HG02571 (cell line): ENCODE results near the gene RSPO4.

ENCODE experiments used
- ATAC-seq: cut with Tn5 transposase; IDR thresholded peaks from one replicate; pipeline ENCODE4 v1.9.1; 2021; ENCODE audit warnings: mild to moderate bottlenecking, moderate library complexity; ENCODE audit not compliant: unreplicated experiment

The RSPO4 gene

DNA sequence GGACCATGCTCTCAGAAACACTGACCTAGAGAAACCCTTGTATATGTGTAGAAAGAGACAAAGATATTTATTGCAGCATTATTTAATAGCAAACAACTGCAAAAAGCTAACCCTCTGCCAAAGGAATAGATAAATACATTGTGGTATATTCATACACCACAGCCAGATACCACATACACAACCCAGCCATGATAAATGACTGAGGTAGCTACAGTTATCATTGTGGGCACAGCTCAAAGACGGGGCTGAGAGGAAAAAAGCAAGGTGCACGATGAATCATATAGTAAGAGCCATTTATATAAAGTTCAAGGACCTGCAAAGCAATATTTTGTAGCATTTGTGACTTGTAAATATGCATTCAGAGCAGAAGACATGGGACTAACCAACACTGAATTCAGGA lies 30.8 kb downstream of the RSPO4 start:
- no peak for ATAC-seq

DNA sequence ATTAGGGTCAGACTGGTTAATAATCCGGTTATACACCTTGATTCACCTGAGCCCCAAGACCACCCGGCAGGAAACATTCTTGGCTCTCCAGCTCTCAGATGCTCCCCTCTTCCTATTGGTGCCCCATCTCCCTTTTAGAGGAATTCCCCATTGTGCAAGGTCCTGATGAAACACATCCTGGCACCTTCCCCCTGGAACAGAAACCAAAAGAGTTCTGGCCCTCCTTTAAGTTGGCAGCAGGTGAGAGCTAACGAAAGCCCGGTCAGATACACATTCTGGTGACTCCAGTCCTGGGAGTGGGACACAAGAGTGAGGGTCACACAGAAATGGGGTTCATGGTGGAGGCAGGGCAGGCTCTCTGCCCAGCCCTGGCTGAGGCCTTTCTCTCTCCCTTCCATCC lies 32.2 kb downstream of the RSPO4 start:
- ATAC-seq, result no peak

DNA sequence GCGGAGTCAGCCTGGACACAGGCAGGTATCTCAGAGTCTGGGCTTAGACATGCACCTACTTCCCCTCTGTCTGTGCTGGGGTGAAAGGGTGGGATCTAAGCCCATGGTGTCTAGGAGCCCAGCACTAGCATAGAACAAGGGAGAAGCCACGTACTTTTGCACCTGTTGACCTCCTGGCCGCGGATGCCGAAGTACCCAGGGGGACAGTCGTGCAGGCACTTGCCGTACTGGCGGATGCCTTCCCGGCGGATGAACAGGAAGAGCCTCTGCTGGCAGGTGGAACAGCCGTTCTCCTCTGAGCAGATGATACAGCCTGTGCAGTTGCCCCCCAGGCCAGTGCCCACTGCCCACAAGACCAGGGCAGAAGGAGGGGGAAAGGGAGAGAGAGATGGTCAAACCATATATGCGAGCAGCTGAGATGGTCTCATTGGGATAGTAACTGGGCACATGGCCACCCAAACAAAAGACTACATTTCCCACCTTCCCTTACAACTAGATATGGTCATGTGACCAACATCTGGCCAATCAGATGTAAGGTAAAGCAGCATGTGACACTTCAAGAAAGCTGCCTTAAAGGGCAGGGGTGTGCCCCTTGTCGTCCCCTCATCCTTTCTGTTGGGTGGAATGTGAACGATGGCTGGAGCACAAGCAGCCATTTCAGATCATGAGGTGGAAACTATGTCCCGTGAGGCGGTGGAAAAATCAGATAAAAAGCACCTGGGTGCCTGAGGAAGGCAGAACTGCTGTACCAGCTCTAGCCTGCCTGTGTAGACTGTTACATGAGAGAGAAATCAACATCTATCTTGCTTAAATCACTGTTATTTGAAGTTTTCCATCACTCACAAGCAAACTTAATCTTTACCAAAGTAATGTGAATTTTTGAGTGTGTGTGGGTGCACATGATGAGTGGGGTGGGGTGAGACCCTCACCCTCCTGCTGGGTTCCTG lies 34.0 kb downstream of the RSPO4 start:
- ATAC-seq, result no peak

DNA sequence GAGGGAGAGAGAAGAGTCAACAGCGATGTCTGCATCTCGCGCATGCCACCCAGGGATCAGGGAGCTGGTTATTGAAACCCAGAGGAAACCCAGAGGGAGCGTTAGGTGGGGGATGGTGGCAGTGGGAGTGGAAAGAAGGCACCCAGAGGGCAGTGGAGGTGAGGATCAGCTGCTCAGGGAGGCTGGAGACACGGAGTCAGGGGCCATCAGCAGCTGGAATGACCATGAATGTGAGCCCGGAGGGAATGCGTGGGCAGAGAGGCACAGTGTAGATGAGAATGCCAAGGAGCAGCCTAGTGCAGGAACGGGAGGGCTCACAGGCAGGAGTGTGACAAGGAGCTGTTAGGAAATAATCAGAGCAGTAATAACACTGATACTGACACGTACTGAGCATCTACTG lies 36.2 kb downstream of the RSPO4 start:
- ATAC-seq, result no peak

DNA sequence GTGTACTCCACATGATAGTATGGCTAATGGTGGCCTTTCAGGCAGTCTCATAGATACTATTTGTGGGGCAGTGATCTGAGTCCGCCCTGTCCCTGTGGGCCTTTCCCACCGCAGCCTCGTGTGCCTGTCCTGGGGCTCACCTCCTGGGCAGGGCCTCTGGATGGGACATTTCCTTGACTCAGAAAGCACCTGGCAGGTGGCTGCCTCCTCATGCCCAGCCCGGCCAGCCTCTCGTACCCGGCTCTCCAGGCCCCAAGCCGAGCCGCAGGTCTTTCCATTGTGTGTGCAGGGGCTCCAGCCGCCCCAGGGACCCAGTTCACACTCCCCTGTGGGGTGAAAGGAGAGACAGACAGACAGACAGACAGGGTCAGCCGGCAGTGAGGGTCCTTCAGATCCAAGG lies 38.3 kb downstream of the RSPO4 start:
- ATAC-seq, result no peak

DNA sequence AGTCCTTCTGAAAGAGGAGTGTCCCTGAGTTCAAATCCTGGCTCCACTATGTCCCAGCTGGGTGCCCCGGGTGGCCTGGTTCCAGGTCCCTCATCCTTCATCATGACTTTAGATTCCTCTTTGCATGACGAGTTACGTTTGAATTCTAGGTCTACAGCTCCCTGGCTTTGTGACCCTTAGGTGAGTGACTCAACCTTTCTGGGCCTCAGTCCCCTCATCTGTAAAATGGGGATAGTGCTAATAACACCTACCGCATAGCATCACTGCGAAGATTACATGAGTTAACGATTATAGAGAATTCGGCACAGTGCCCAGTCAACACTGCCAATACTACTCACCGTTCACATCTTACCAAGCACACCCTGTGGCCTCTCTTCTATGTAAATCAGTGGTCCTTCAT lies 39.4 kb downstream of the RSPO4 start:
- no peak for ATAC-seq

DNA sequence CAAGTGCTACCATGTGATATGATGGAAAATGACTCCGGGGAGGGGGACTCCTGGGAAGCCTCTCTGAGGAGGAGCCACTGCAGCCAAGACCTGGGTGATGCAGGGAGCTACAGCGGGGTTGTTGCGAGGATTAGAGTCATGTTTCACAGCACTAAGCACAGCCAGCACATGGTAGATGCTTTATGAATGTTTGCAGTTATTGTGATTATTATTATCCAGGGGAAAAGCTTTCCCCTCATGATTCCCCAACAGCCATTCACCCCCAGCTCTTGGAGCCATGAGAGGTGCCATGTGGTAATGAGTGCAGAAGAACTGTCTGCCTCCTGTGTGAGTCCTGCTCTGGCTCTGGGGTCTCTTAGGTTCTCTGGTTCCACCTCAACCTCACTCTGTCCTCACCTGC lies 39.9 kb downstream of the RSPO4 start:
- no peak for ATAC-seq

DNA sequence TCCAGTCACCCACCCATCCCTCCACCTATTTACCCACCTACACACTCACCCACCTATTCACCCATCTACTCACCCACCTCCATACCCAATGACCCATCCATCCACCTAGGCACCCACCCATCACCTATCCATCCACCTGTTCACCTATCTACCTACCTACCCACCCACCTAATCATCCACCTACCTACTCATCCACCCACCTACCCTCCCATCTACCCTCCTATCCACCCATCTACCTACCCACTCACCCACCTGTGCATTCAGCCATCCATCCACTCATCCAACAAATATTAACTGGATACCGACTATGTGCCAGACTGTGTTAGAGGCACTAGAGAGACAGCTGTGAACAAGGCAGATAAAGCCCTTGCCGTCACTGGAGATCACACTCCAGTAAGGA lies 40.3 kb downstream of the RSPO4 start:
- ATAC-seq, result no peak

DNA sequence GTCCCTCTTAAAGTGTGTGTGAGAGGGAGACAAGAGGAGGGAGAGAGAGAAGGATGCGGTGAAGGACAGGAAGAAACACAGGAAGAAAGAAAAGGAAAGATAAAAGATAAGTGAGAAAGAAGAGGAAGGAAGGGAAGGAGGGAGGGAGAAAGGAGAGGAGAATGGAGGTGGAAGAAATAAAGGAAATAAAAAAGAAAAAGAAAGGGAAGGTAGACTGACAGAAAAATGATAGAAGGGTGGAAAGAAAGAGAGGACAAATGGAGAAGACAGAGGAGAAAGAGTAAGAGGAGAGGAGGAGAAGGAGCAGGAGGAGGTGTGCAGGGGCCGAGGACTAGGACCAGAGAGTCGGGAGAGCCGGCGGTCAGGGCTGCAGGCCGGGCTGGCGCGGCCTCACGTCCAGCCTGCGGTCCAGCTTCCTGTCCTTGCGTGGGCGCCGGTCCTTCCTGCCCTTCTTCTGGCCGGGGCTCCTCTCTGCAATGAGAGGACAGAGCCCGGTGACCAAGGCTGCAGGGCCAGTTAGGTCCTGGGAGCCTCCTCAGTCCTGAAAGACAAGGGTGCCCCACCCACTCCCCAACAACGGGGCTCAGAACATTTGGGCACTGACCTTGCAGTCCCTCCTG lies 42.0 kb downstream of the RSPO4 start:
- no peak for ATAC-seq

DNA sequence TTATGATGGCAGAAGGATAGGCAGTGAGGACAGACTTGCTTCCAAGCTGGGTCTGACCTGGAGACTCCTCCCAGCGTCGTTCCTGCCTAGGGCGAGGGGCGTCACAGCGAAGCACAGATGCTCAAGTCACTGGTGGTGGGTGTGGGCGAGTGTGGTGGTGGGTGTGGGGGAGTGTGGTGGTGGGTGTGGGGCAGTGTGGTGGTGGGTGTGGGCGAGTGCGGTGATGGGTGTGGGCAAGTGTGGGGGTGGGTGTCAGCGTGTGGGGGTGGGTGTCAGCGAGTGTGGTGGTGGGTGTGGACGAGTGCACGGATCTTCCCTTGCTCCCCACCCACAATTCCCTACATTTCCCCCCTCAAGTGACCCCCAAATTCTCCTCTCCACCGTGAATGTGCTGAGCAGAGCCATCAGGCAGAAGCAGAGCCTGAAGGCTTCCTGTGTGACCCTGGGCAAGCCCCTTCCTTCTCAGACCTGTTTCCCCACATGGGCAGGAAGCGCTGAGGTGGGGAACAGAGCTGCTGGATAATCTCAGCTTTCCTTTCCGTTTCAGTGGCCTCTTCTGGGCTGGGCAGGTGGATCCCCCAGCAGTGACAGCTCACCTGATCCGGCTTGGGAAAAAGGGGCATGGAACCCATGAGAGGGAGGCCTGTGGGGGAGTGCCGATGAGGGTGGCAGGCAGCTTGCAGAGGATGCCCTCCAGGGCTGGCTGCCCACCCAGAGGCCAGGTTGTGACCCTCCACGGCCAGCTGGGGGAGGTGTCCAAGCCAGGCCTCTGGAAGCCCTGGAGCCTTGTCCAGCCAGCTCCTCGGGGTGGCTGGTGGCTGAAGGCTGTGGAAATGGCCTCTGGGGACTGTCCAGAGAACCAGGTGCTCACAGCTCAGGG lies 42.9 kb downstream of the RSPO4 start:
- ATAC-seq, result no peak

DNA sequence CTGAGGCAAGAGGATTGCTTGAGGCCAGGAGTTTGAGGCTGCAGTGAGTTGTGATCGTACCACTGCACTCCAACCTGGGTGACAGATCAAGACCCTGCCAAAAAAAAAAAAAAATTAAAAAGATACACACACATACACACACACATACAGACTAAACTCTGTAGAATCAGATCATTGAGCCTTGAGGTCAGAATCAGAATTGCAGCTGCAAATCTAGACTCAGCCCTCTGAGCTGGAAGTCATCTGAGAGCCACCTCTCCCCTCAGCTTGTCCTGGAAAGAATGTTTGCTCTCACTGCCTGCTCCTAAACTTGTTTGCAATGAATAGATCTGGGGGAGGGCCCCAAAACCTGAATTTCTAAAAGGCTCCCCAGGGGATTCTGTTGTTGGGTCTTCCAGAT lies 44.6 kb downstream of the RSPO4 start:
- ATAC-seq, result no peak

DNA sequence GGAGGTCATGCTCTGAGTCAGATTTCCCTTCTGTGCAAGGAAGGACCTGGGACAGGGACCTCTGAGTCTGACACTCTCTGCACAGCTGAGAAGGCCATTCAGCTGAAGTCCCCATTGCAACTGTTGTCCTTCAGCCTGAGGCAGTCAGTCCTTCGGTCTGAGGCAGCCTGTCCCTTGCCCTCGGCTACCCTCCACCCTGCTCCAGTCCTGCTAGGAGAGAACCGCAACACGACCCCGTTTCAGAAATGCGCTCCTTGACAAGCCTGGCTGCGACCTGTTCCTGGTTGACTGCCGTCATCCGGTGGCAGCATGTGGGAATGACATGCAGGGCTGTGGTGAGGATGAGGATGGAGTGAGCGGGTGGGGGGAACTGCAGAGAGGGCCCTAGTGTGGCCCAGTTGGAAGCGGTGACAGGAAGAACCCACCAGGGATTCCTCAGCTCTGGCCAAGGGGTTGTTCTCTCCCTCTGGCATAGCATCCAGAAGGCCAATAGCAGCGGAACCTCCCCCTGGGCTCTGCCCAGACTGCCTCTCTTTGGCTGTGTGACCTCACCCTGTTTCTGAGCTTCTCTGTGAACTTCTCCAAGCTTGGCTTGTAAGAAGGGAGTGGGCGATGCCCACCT lies 45.7 kb downstream of the RSPO4 start:
- no peak for ATAC-seq

DNA sequence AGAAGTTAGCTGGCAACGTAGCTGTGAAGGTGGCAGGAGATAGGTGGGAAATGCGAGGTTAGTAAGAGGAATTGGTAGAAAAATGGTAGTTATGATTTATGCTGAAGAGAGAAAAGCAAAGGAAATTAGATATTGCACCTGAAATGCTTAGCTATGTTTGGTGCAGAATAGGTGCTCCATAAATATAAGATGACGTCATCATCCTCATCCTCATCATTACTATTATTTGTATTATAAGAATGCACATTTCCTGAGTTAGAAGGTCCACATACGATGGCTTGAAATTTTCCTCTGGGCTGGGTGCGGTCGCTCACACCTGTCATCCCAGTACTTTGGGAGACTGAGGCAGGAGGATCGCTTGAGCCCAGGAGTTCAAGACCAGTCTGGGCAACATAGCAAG lies 46.5 kb downstream of the RSPO4 start:
- ATAC-seq, result no peak

DNA sequence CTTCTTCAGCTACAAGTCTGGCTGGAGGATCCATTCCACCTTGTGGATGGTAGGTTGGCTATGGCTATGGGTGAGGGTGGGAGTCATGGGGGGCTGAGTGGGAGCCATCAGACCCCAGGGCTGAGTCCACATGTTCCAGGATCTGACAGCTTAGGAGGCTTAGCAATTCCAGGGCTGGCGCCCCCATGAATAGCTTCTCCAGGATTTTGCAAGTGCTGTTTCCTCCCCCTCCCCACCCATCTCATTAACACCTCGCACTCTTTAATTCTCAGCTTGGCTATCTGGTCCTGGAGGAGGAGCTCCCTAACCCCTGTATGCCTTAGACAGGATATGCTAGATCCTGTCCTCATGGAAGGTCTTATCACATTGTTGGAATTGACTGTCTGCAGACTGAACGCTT lies 47.0 kb downstream of the RSPO4 start:
- no peak for ATAC-seq

DNA sequence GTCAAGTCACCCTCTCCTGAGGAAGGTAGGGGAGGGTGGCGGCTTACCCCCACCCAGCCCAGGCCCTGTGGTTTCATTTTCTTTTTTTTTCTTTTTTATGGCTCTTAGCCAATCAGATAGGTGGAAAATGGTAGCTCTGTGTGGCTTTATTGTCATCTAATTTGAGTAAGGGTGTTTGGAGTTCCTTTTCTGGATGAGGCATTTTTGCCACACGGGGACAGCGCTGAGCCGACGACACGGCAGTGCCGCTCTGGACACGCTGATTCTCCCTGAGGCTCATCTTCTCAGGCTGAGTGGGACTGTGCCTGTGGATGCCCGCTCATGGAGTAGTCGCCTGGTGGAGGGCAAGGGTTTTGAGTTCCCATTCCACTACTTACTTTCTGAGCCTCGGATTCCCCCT lies 48.4 kb downstream of the RSPO4 start:
- no peak for ATAC-seq

DNA sequence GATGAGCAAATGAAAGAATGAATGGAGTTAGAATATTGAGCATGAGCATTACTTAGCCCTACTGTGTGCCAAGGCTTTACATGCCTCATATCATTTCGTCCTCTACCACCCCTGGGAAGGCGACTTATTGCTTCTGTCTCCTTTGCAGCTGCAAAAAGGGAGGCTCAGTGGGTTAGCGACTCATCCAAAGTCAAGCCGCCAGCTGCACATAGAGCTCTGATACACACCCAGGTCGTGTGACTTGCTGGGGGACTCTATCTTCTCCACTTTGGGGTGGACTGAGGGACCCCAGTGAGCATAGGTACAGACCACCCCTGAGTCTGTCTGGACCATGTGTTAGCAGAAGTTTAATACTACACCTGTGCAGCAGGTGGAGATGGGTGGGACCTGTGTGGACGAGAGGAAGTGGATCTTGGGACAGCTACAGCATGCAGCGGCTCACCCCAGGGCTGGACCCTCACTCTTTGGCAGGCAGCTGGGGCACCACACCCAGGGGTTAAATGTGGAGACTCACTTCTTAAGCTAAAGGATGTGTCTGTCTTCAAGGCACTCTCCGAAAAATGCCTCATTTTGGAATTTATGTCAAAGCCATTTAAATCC lies 49.8 kb downstream of the RSPO4 start:
- no peak for ATAC-seq

DNA sequence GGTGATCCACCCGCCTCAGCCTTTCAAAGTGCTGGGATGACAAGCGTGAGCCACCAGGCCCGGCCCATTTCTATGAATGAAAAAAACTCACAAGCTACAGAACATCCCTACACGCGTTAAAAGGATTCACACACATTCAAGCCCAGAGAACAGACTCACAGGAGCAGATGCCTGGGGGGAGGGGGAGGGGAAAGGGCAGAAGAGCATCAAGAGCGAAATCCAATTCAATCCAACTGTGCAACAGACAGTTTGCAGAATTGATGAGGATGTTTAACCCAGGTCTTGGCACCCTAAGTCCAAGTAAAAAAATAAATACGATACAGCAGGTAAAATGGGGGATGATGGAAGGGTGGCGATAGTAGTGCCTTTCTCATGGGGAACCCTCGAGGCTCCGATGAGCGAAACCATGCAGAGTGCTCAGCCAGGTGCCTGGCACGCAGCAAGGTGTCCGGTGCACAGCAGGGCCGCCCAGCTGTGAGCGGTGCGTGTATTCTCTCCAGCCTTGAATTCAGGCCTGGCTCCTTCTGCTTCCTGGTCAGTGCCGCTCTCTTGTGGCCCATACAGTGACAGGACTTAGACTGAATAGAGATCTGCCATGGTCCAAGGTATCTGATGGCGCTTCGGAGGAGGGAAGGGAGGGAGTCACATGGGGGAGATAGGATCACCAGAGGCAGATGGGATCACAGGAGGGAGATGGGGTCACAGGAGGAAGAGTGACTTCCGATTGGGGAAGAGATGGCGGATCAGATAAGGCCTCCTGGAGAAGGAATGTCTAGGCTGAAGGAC lies 50.5 kb downstream of the RSPO4 start:
- ATAC-seq, result no peak

DNA sequence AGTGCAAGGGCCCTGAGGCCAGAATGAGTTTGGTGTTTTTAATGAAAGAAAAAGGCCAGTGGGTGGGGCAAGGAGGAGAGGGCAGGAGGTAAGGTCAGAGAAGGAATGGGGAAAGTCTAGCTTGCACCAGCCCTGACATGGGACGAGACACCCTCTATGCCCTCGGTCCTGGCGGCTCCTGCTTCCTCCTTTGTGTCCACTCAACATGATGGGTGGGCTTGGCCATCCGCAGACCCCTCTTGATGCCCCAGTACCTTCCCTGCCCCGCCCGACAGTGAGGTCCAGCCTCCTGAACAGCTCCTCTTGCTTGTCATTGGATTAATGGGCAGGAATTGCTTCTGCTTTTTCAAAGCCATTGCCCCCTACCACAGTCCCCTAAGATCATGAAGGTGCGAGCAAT lies 52.4 kb downstream of the RSPO4 start:
- no peak for ATAC-seq

DNA sequence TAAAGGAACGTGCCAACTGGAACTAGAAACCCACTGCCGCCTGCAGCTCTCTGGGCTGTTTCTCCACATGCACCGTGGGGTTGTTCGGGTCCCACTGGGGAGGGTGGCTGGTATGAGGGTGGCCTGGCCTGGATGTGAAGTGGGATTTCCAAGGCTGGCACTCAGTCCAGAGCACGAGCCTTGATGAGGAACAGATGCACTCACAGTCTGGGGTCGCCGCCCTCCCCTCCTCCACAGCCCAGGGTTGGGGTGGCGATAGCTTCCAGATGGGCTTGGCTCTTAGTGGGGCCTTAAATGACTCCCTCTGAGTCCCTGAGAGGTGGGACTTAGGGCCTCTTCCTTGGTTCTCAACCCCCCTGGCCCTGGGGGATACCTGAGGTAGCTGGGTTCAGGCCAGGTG lies 55.3 kb downstream of the RSPO4 start:
- no peak for ATAC-seq

DNA sequence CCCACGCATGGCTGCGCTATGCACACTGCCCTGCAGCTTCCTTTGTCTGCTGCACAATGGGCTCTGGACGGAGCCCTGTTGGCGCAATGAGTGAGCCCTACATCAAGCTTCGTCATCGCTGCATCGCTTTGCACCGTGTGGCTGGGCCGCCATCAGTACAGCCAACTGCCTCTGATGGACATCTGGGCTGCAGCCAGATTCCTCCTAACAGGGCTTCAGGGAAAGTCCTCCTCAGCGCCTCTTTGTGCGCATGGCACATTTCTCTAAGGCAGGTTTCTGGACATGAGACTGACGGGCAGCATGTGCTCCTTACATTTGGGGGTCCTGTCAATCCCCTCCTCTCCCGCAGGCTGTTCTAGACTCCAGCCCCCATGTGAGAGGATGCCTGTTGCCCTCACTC lies 56.3 kb downstream of the RSPO4 start:
- ATAC-seq, result no peak
